Glutamatergic neuron (in vitro differentiated cells): ENCODE results near the gene PTBP3. TPM values are rescaled to one million over a fixed set of nuclear protein-coding genes. Genes with fewer than 3 reads are reported as not detected.

Experiments
- DNase-seq: peaks from one replicate; pipeline ENCODE4 v3.0.0; 2022
- H3K27ac Mint-ChIP-seq: one replicate; pipeline ENCODE4 v1.8.0; 2020; ENCODE audit warnings: mild to moderate bottlenecking, mixed read lengths, inconsistent platforms; ENCODE audit not compliant: unreplicated experiment
- H3K27me3 Mint-ChIP-seq: one replicate; pipeline ENCODE4 v1.8.0; 2020; ENCODE audit warnings: mild to moderate bottlenecking, moderate library complexity, mixed read lengths, inconsistent platforms; ENCODE audit not compliant: unreplicated experiment
- H3K36me3 Mint-ChIP-seq: one replicate; pipeline ENCODE4 v1.8.0; 2020; ENCODE audit warnings: mild to moderate bottlenecking, mixed read lengths, inconsistent platforms; ENCODE audit not compliant: unreplicated experiment
- H3K4me1 Mint-ChIP-seq: one replicate; pipeline ENCODE4 v1.8.0; 2020; ENCODE audit warnings: mild to moderate bottlenecking, low read depth, mixed read lengths, inconsistent platforms; ENCODE audit not compliant: unreplicated experiment
- H3K4me3 Mint-ChIP-seq: one replicate; pipeline ENCODE4 v1.8.0; 2020; ENCODE audit warnings: mild to moderate bottlenecking, mixed read lengths, inconsistent platforms; ENCODE audit not compliant: unreplicated experiment
- H3K9me3 Mint-ChIP-seq: one replicate; pipeline ENCODE4 v1.8.0; 2020; ENCODE audit warnings: mild to moderate bottlenecking, moderate library complexity, mixed read lengths, inconsistent platforms; ENCODE audit not compliant: unreplicated experiment
- CTCF ChIP-seq: fragments of 200-600 bp; sonication (generic); IDR thresholded peaks from one replicate; pipeline ENCODE4 v1.5.0; 2021; ENCODE audit not compliant: partially characterized antibody, unreplicated experiment
- total RNA-seq: library from RNA; stranded (reverse); fragmentation: NEBNext Ultra II Directional; extraction: Animal tissue kit (Norgen Biotek cat#: 25700); gene quantifications from one replicate; pipeline ENCODE4 v1.2.1, GENCODE V29; 2021; ENCODE audit not compliant: unreplicated experiment

PTBP3 gene
- total RNA-seq, 1 donor from 2014 or later, result 48.6 TPM

- no peak overlapping the region for H3K4me3 Mint-ChIP-seq
- TF ChIP-seq CTCF, result no peak
- no peaks in the 10 kb centered on the region for H3K9me3 Mint-ChIP-seq
- H3K27ac Mint-ChIP-seq, result no peak overlapping the region
- no peaks in the 10 kb centered on the region for H3K27me3 Mint-ChIP-seq
- peaks cover 6% of the 10 kb centered on the region for H3K36me3 Mint-ChIP-seq
- DNase-seq, result no peak
- no peaks in the 10 kb centered on the region for H3K4me1 Mint-ChIP-seq
These were observed 26.8 kb upstream of the PTBP3 start for GRCh38 chr9:112360047-112360804.

- DNase-seq, result no peak
- H3K27me3 Mint-ChIP-seq, result no peaks in the 10 kb centered on the region
- H3K4me1 Mint-ChIP-seq, result no peaks in the 10 kb centered on the region
- H3K9me3 Mint-ChIP-seq, result no peaks in the 10 kb centered on the region
- H3K27ac Mint-ChIP-seq, result no peak overlapping the region
- H3K4me3 Mint-ChIP-seq, result no peak overlapping the region
- H3K36me3 Mint-ChIP-seq, result no peaks in the 10 kb centered on the region
- TF ChIP-seq CTCF, result no peak
These were observed 22.0 kb upstream of the PTBP3 start for GRCh38 chr9:112355427-112355897.

- H3K36me3 Mint-ChIP-seq, result no peaks in the 10 kb centered on the region
- no peak for DNase-seq
- no peaks in the 10 kb centered on the region for H3K4me1 Mint-ChIP-seq
- no peaks in the 10 kb centered on the region for H3K9me3 Mint-ChIP-seq
- no peak for TF ChIP-seq CTCF
- H3K4me3 Mint-ChIP-seq, result no peak overlapping the region
- H3K27me3 Mint-ChIP-seq, result no peaks in the 10 kb centered on the region
- H3K27ac Mint-ChIP-seq, result no peak overlapping the region
These were observed 20.8 kb upstream of the PTBP3 start for GRCh38 chr9:112354081-112354743.

- no peak for DNase-seq
- Mint-ChIP-seq H3K9me3 (no peaks in the 10 kb centered on the region), H3K4me3 (no peak overlapping the region), H3K4me1 (no peaks in the 10 kb centered on the region), H3K27ac (no peak overlapping the region), H3K36me3 (no peaks in the 10 kb centered on the region), H3K27me3 (peaks cover 2% of the 10 kb centered on the region)
- no peak for TF ChIP-seq CTCF
These were observed 18.8 kb upstream of the PTBP3 start for GRCh38 chr9:112352209-112352608.

GRCh38 chr9:112351184-112351583, 17.8 kb upstream of the PTBP3 start:
- H3K4me3 Mint-ChIP-seq, result no peak overlapping the region
- no peak overlapping the region for H3K27ac Mint-ChIP-seq
- no peak for TF ChIP-seq CTCF
- DNase-seq, result no peak
- H3K9me3 Mint-ChIP-seq, result no peaks in the 10 kb centered on the region
- H3K27me3 Mint-ChIP-seq, result peaks cover 2% of the 10 kb centered on the region
- H3K4me1 Mint-ChIP-seq, result no peaks in the 10 kb centered on the region
- H3K36me3 Mint-ChIP-seq, result no peaks in the 10 kb centered on the region
